Left lung (tissue), 10 donors: ENCODE results near the gene TMBIM6. TPM values are rescaled to one million over a fixed set of nuclear protein-coding genes. Genes with fewer than 3 reads are reported as not detected.

ENCODE experiments used
- ATAC-seq: fragments of 200-7000 bp; cut with Tn5 transposase; one replicate; pipeline ENCODE4 v1.9.1; 2020; ENCODE audit warnings: moderate library complexity
- DNase-seq, 4 donors: peaks; one replicate each; pipeline ENCODE4 v3.0.0-alpha.2; 2013 to 2020
- H3K27ac ChIP-seq, 2 donors: fragments of 200-600 bp; sonication (generic) in 1 of 2; one replicate each; pipeline versions ENCODE4 v1.5.0 to v1.8.0; 2020 to 2021
- H3K27me3 ChIP-seq, 2 donors: fragments of 200-600 bp; sonication (generic) in 1 of 2; one replicate each; pipeline versions ENCODE4 v1.5.0 to v1.8.0; 2020 to 2021
- H3K36me3 ChIP-seq, 2 donors: fragments of 200-600 bp; sonication (generic) in 1 of 2; one replicate each; pipeline versions ENCODE4 v1.5.0 to v1.8.0; 2020 to 2021
- H3K4me1 ChIP-seq, 2 donors: fragments of 200-600 bp; one replicate each; pipeline ENCODE4 v1.8.0; 2021
- H3K4me3 ChIP-seq, 2 donors: fragments of 200-600 bp; sonication (generic) in 1 of 2; one replicate each; pipeline versions ENCODE4 v1.5.0 to v1.8.0; 2020 to 2021; ENCODE audit warnings: mild to moderate bottlenecking in 1 of 2
- H3K9me3 ChIP-seq, 2 donors: fragments of 200-600 bp; sonication (generic) in 1 of 2; one replicate each; pipeline versions ENCODE4 v1.5.0 to v1.8.0; 2020 to 2021
- CTCF ChIP-seq, 2 donors: fragments of 200-600 bp; sonication (generic) in 1 of 2; IDR thresholded peaks; one replicate each; pipeline versions ENCODE4 v1.5.0 to v1.8.0; 2021; ENCODE audit warnings: antibody characterized with exemption in 2 of 2
- intact Hi-C, 2 donors: fragments of 100-400 bp; cut with DNase I; formaldehyde crosslinking; loops; one replicate each; pipeline versions ENCODE4 v1.11.2 to v1.14.2; 2022
- polyA plus RNA-seq, 6 donors: library from polyadenylated mRNA; unstranded; fragments of 120-200 nt; gene quantifications; one replicate each; pipeline ENCODE4 v1.2.1, GENCODE V29; 2013; ENCODE audit not compliant: insufficient read length in 6 of 6
- total RNA-seq, 2 donors: library from RNA; stranded (reverse); fragmentation: NEBNext Ultra II Directional; extraction: Animal tissue kit (Norgen Biotek cat#: 25700); gene quantifications; one replicate each; pipeline ENCODE4 v1.2.1, GENCODE V29; 2021
- donor health status: DM: no; HTN: yes; CAD: no.
- donor health status: DM: no; HTN: no; CAD: no.

Gene TMBIM6
- total and polyA plus RNA-seq, 8 donors = 422 to 876 (median 493) TPM

GRCh38 chr12:49796606-49797448 is 55.5 kb downstream of the TMBIM6 start:
- Histone ChIP-seq H3K4me1 (peaks cover 0 to 15% of the 10 kb centered on the region in 2 donors), H3K27ac (peak overlapping the region in 1 of 2 donors; percentile 73), H3K36me3 (peaks cover 0 to 98% of the 10 kb centered on the region in 2 donors), H3K9me3 (no peaks in the 10 kb centered on the region), H3K4me3 (peak overlapping the region in 1 of 2 donors; percentile 2), H3K27me3 (no peaks in the 10 kb centered on the region)
- intact Hi-C loops = no loop called here
- TF ChIP-seq CTCF (IDR thresholded peaks at IDR 0.05) = no peak
- no peak for ATAC-seq
- DNase-seq = no peak

GRCh38 chr12:49797449-49797776 is 56.1 kb downstream of the TMBIM6 start:
- intact Hi-C loops = no loop called here
- Histone ChIP-seq H3K4me1 (peaks cover 0 to 15% of the 10 kb centered on the region in 2 donors), H3K27ac (peak overlapping the region in 1 of 2 donors; percentile 73), H3K36me3 (peaks cover 0 to 98% of the 10 kb centered on the region in 2 donors), H3K9me3 (no peaks in the 10 kb centered on the region), H3K4me3 (peak overlapping the region in 1 of 2 donors; percentile 2), H3K27me3 (no peaks in the 10 kb centered on the region)
- no peak for DNase-seq
- ATAC-seq = no peak
- TF ChIP-seq CTCF (IDR thresholded peaks at IDR 0.05) = no peak

GRCh38 chr12:49798248-49798647 is 56.9 kb downstream of the TMBIM6 start:
- ATAC-seq = no peak
- intact Hi-C loops = no loop called here
- Histone ChIP-seq H3K27me3 (no peaks in the 10 kb centered on the region), H3K4me3 (no peak overlapping the region), H3K4me1 (peaks cover 0 to 15% of the 10 kb centered on the region in 2 donors), H3K9me3 (no peaks in the 10 kb centered on the region), H3K36me3 (peaks cover 0 to 98% of the 10 kb centered on the region in 2 donors), H3K27ac (peak overlapping the region in 1 of 2 donors; percentile 73)
- no peak for DNase-seq
- no peak for TF ChIP-seq CTCF (IDR thresholded peaks at IDR 0.05)

GRCh38 chr12:49798934-49799333 is 57.6 kb downstream of the TMBIM6 start:
- TF ChIP-seq CTCF (IDR thresholded peaks at IDR 0.05) = no peak
- ATAC-seq (no peak), DNase-seq (no peak)
- intact Hi-C loops = no loop called here
- H3K27me3 ChIP-seq = no peaks in the 10 kb centered on the region
- no peaks in the 10 kb centered on the region for H3K9me3 ChIP-seq
- peaks cover 0 to 15% of the 10 kb centered on the region in 2 donors for H3K4me1 ChIP-seq
- no peak overlapping the region for H3K27ac ChIP-seq
- H3K4me3 ChIP-seq = no peak overlapping the region
- H3K36me3 ChIP-seq = peaks cover 0 to 99% of the 10 kb centered on the region in 2 donors

- no peak overlapping the region for H3K27ac ChIP-seq
- H3K27me3 ChIP-seq = no peaks in the 10 kb centered on the region
- no peak for ATAC-seq
- H3K4me1 ChIP-seq = peaks cover 0 to 15% of the 10 kb centered on the region in 2 donors
- peak in 1 of 4 donors; percentile 28 for DNase-seq
- intact Hi-C loops = no loop called here
- no peaks in the 10 kb centered on the region for H3K9me3 ChIP-seq
- H3K36me3 ChIP-seq = peaks cover 0 to 97% of the 10 kb centered on the region in 2 donors
- TF ChIP-seq CTCF (IDR thresholded peaks at IDR 0.05) = no peak
- no peak overlapping the region for H3K4me3 ChIP-seq
These were observed 59.2 kb downstream of the TMBIM6 start for GRCh38 chr12:49800421-49801140.
